HG03108 (cell line): ENCODE results near the gene GUCY2C.
"Not testable (repeated sequence)": the region's sequence is repeated elsewhere in the genome, so short reads cannot be mapped to it uniquely, and the experiment has no call there.

Source experiments
- ATAC-seq: cut with Tn5 transposase; IDR thresholded peaks from one replicate; pipeline ENCODE4 v1.9.1; 2021; ENCODE audit warnings: moderate library complexity; ENCODE audit not compliant: unreplicated experiment

The GUCY2C gene

GRCh38 chr12:14696265-14696741 lies at the start of gene GUCY2C:
TSS of gene GUCY2C (minus strand) at chr12:14696599. CDS start at chr12:14696448, 151 bp downstream.
- no peak for ATAC-seq

GRCh38 chr12:14743061-14743460 lies 46.7 kb upstream of the GUCY2C start:
- no peak for ATAC-seq

- no peak for ATAC-seq
Measured at GRCh38 chr12:14741942-14742341, 45.5 kb upstream of the GUCY2C start.

- no peak for ATAC-seq
Measured at GRCh38 chr12:14741153-14741552, 44.8 kb upstream of the GUCY2C start.

- not testable (repeated sequence) for ATAC-seq
Measured at GRCh38 chr12:14736441-14736840, 40.0 kb upstream of the GUCY2C start.

- ATAC-seq: no peak
Measured at GRCh38 chr12:14731821-14732220, 35.4 kb upstream of the GUCY2C start.

- ATAC-seq: no peak
Measured at GRCh38 chr12:14729586-14729985, 33.2 kb upstream of the GUCY2C start.

GRCh38 chr12:14723763-14724162 lies 27.4 kb upstream of the GUCY2C start:
- ATAC-seq: no peak

GRCh38 chr12:14716848-14717444 lies 20.5 kb upstream of the GUCY2C start:
- no peak for ATAC-seq

- ATAC-seq: no peak
Measured at GRCh38 chr12:14714437-14714836, 18.0 kb upstream of the GUCY2C start.

- no peak for ATAC-seq
Measured at GRCh38 chr12:14710632-14711320, 14.4 kb upstream of the GUCY2C start.

GRCh38 chr12:14701809-14702568 lies 5.6 kb upstream of the GUCY2C start:
- ATAC-seq: no peak

- no peak for ATAC-seq
Measured at GRCh38 chr12:14700935-14701334, 4.5 kb upstream of the GUCY2C start.

- ATAC-seq: no peak
Measured at GRCh38 chr12:14699923-14700322, 3.5 kb upstream of the GUCY2C start.

GRCh38 chr12:14698555-14698954 lies 2.2 kb upstream of the GUCY2C start:
- no peak for ATAC-seq

GRCh38 chr12:14695715-14696141 lies 671 bp downstream of the GUCY2C start:
- ATAC-seq: no peak

GRCh38 chr12:14694970-14695369 lies 1.4 kb downstream of the GUCY2C start:
- no peak for ATAC-seq

- ATAC-seq: no peak
Measured at GRCh38 chr12:14694145-14694714, 2.2 kb downstream of the GUCY2C start.

- ATAC-seq: no peak
Measured at GRCh38 chr12:14693116-14693515, 3.3 kb downstream of the GUCY2C start.

GRCh38 chr12:14691560-14691959 lies 4.8 kb downstream of the GUCY2C start:
- no peak for ATAC-seq

- no peak for ATAC-seq
Measured at GRCh38 chr12:14689996-14690395, 6.4 kb downstream of the GUCY2C start.
